Kidney (tissue), 14 donors: ENCODE measurements around the gene SEMA6A. TPM values are rescaled to one million over a fixed set of nuclear protein-coding genes. Genes with fewer than 3 reads are reported as not detected.

Experiments
- DNase-seq, 5 donors: peaks; one replicate each; pipeline ENCODE4 v3.0.0-alpha.2; 2013 to 2020
- FAIRE-seq: peaks from 2 replicates; lab custom pipeline; 2012; peaks lifted over from hg19 to GRCh38; lab: Jason Lieb, UNC
- H3K27ac ChIP-seq, 2 donors: one replicate each; pipeline ENCODE4 v1.7.0; 2013; ENCODE audit warnings: low read depth in 2 of 2, low read length in 2 of 2, inconsistent platforms in 1 of 2
- H3K27me3 ChIP-seq: one replicate; pipeline ENCODE4 v1.7.1; 2013; ENCODE audit warnings: low read length, inconsistent platforms; ENCODE audit not compliant: control insufficient read depth, insufficient read depth
- H3K36me3 ChIP-seq, 3 donors: one replicate each; pipeline versions ENCODE4 v1.7.0 to v1.7.1; 2013; ENCODE audit warnings: low read length in 3 of 3, control low read depth in 1 of 3, inconsistent platforms in 1 of 3; ENCODE audit not compliant: insufficient read depth in 3 of 3, control insufficient read depth in 2 of 3
- H3K4me1 ChIP-seq, 3 donors: one replicate each; pipeline versions ENCODE4 v1.7.0 to v1.7.1; 2013; ENCODE audit warnings: low read length in 3 of 3, inconsistent platforms in 1 of 3, low read depth in 1 of 3; ENCODE audit not compliant: control insufficient read depth in 2 of 3, insufficient read depth in 2 of 3
- H3K4me3 ChIP-seq, 3 donors: one replicate each; pipeline versions ENCODE4 v1.7.0 to v1.8.1; 2013; ENCODE audit warnings: low read length in 3 of 3, control low read depth in 1 of 3, inconsistent platforms in 1 of 3
- H3K9ac ChIP-seq, 3 donors: one replicate each; pipeline versions ENCODE4 v1.7.0 to v1.7.1; 2013; ENCODE audit warnings: low read length in 3 of 3, control low read depth in 1 of 3, inconsistent platforms in 1 of 3
- H3K9me3 ChIP-seq, 3 donors: one replicate each; pipeline versions ENCODE4 v1.7.0 to v1.7.1; 2013; ENCODE audit warnings: low read length in 3 of 3, control low read depth in 1 of 3, inconsistent platforms in 1 of 3; ENCODE audit not compliant: control insufficient read depth in 2 of 3, insufficient read depth in 1 of 3
- intact Hi-C: fragments of 100-400 bp; cut with DNase I; formaldehyde crosslinking; loops from one replicate; pipeline ENCODE4 v1.11.1; 2022
- polyA plus RNA-seq: library from polyadenylated mRNA; stranded (reverse); fragments of 350-450 nt; fragmentation: Illumina TruSeq; extraction: RNeasy Lipid Tissue Mini Kit (QIAGEN cat#74804); gene quantifications from one replicate; pipeline ENCODE4 v1.2.3, GENCODE V29; 2014; ENCODE audit warnings: low read depth, low replicate concordance; ENCODE audit not compliant: insufficient read depth
- total RNA-seq: library from RNA; stranded (reverse); fragmentation: NEBNext Ultra II Directional; extraction: Animal tissue kit (Norgen Biotek cat#: 25700); gene quantifications from one replicate; pipeline ENCODE4 v1.2.1, GENCODE V29; 2021
- TF ChIP-seq, protein P1 (sequence below): IDR thresholded peaks from 3 replicates; pipeline ENCODE4 v1.5.1; 2012; ENCODE audit warnings: mild to moderate bottlenecking, moderate library complexity, borderline replicate concordance; ENCODE audit not compliant: insufficient read depth; ENCODE audit errors: extremely low read depth
- donor health status: control.
- donor health status: control.
- donor health status: control.
- donor health status: control.
- donor health status: control.
- donor health status: DM: yes; HTN: yes; CAD: no.
- donor health status: Normal renal cell carcinoma (clear cell type).

The SEMA6A gene
- total and polyA plus RNA-seq, 2 donors from 2014 or later = 4.0 to 51.6 TPM

DNA sequence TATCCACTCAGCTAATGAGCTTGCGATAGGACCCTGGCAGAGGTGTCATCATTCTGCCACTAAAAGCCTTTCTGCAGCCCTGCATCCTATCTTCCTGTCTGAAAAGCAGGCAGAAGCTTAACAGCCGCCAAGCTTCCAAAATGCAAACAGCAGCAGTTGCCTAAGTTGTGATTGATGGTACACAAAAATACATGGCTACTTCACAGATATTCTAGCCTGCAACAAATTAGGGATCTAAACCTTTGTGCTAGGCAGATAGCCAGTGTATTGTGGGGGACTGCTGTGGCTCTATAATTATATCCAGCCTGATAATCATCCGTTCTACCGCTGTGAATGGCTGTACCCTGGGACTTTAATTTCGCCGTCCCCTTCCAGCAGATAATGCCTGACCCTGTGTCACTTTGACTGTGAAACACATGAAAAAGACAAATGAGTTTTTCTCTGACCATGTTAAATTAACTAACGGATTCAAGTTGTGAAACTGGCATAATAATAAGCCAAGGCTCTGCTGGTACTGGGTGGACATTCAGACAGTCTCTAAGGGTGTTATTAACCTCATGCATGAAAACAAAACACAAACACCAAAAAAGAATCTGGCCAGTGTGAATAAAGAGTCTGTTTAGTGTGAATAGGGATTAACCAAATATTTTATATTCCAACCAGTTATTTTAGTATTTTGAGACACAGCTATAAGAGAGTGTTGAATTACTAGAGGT is 45.9 kb downstream of the SEMA6A start:
- intact Hi-C loops = no loop called here
- Histone ChIP-seq H3K27ac (peak overlapping the region in 1 of 2 donors; percentile 27), H3K9me3 (no peaks in the 10 kb centered on the region), H3K9ac (no peak overlapping the region), H3K27me3 (no peaks in the 10 kb centered on the region), H3K4me3 (peak overlapping the region in 2 of 3 donors; percentile 15 to 24), H3K36me3 (no peaks in the 10 kb centered on the region), H3K4me1 (peaks cover 13 to 14% (median 13%) of the 10 kb centered on the region in 3 donors)
- no peak for FAIRE-seq
- TF ChIP-seq, protein P1, sequence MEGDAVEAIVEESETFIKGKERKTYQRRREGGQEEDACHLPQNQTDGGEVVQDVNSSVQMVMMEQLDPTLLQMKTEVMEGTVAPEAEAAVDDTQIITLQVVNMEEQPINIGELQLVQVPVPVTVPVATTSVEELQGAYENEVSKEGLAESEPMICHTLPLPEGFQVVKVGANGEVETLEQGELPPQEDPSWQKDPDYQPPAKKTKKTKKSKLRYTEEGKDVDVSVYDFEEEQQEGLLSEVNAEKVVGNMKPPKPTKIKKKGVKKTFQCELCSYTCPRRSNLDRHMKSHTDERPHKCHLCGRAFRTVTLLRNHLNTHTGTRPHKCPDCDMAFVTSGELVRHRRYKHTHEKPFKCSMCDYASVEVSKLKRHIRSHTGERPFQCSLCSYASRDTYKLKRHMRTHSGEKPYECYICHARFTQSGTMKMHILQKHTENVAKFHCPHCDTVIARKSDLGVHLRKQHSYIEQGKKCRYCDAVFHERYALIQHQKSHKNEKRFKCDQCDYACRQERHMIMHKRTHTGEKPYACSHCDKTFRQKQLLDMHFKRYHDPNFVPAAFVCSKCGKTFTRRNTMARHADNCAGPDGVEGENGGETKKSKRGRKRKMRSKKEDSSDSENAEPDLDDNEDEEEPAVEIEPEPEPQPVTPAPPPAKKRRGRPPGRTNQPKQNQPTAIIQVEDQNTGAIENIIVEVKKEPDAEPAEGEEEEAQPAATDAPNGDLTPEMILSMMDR = no peak
- peak in 1 of 5 donors; percentile 47 for DNase-seq

DNA sequence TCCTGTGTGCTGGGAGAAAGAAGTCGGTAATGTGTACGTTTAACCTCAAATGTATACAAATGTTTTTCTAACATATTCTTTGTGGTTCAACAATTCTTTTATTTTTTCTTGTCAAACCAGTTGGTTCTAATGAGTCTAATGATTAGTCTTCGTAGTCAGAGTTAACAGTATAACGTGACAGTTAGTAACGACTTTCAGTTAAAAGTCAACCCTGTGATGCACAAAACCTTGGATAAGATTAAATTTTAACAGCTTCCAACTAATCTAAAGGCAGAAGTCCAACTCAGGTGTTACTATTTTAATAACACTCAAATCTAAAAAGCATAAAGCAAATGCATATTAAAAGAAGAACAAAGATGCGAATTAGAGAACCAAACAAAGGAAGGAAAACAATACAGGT is 47.0 kb downstream of the SEMA6A start:
- intact Hi-C loops = no loop called here
- H3K27ac ChIP-seq = no peak overlapping the region
- peak overlapping the region in 2 of 3 donors; percentile 24 to 28 for H3K4me3 ChIP-seq
- no peaks in the 10 kb centered on the region for H3K36me3 ChIP-seq
- H3K9me3 ChIP-seq = no peaks in the 10 kb centered on the region
- peaks cover 11 to 14% (median 13%) of the 10 kb centered on the region in 3 donors for H3K4me1 ChIP-seq
- TF ChIP-seq, protein P1 = no peak
- peak in 1 of 5 donors; percentile 43 for DNase-seq
- H3K9ac ChIP-seq = no peak overlapping the region
- peak; percentile 95 for FAIRE-seq
- no peaks in the 10 kb centered on the region for H3K27me3 ChIP-seq

DNA sequence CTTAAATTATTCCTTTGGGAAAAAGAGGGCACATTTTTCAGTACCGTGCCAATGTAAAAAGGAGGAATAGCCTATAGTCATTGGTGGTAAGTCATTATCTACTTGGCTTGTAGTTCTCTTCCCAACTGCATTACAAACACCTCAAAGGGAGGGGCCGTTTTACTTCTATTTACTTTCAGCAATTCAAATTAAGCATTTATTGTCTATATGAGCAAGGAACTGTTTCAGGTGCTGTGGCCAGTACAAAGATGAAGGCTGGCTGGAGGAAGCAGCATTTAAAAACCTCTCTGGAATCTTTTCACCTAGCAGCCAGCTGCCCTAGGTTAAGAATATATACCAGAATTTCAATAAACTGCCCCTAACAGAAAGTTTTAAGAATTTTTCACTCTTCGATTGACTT is 48.9 kb downstream of the SEMA6A start:
- H3K27ac ChIP-seq = no peak overlapping the region
- no peaks in the 10 kb centered on the region for H3K27me3 ChIP-seq
- intact Hi-C loops = no loop called here
- no peak overlapping the region for H3K9ac ChIP-seq
- DNase-seq (no peak), FAIRE-seq (no peak)
- no peaks in the 10 kb centered on the region for H3K9me3 ChIP-seq
- no peaks in the 10 kb centered on the region for H3K36me3 ChIP-seq
- TF ChIP-seq, protein P1 = no peak
- H3K4me1 ChIP-seq = peaks cover 8 to 13% (median 9%) of the 10 kb centered on the region in 3 donors
- H3K4me3 ChIP-seq = no peak overlapping the region

DNA sequence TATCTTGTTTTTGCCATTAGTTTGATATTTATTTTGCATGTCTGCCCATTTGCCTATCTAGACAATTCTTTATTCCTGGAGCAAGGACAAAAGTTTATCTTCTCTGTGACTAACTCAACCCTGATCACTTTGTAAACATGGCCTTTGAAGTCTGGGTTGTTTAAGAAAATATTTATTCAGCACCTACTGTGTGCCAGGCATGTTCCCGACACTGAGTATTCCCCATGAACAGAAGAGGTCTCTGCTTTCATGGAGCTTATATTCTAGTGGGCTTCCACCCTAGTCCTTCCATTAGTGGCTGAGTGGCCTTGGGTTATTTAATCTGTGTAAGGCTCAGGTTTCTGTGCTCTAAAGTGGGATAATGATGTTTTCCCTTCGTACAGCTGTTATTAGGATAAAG is 49.7 kb downstream of the SEMA6A start:
- intact Hi-C loops = no loop called here
- no peak overlapping the region for H3K9ac ChIP-seq
- TF ChIP-seq, protein P1 = no peak
- H3K36me3 ChIP-seq = no peaks in the 10 kb centered on the region
- FAIRE-seq = no peak
- H3K27ac ChIP-seq = no peak overlapping the region
- no peak for DNase-seq
- no peaks in the 10 kb centered on the region for H3K9me3 ChIP-seq
- no peak overlapping the region for H3K4me3 ChIP-seq
- H3K4me1 ChIP-seq = peaks cover 8 to 13% (median 9%) of the 10 kb centered on the region in 3 donors
- no peaks in the 10 kb centered on the region for H3K27me3 ChIP-seq
